Activated CD4-positive, alpha-beta memory T cell treated with anti-CD3 and anti-CD28 coated beads for 36 hours (primary cell): ENCODE data around the gene PHKA2. TPM values are rescaled to one million over a fixed set of nuclear protein-coding genes. Genes with fewer than 3 reads are reported as not detected.

Experiments
- CTCF ChIA-PET: fragments of 350-600 bp; sonication (Branson Sonifier 250); formaldehyde crosslinking; loops from one replicate; lab custom pipeline; 2021; ENCODE audit warnings: antibody characterized with exemption, inconsistent platforms; lab: Charles Lee
- POLR2A ChIA-PET: fragments of 350-600 bp; sonication (Branson Sonifier 250); formaldehyde crosslinking; loops from one replicate; lab custom pipeline; 2021; ENCODE audit warnings: antibody characterized with exemption; lab: Charles Lee
- DNase-seq: peaks from one replicate; pipeline ENCODE4 v3.0.0-alpha.2; 2020
- H3K27ac Mint-ChIP-seq: one replicate; pipeline ENCODE4 v1.8.0; 2021; ENCODE audit warnings: mixed read lengths
- H3K27me3 Mint-ChIP-seq: one replicate; pipeline ENCODE4 v1.8.0; 2021; ENCODE audit warnings: mixed read lengths
- H3K36me3 Mint-ChIP-seq: one replicate; pipeline ENCODE4 v1.8.0; 2021; ENCODE audit warnings: mixed read lengths
- H3K4me1 Mint-ChIP-seq: one replicate; pipeline ENCODE4 v1.8.0; 2021; ENCODE audit warnings: low read depth, mixed read lengths
- H3K4me3 Mint-ChIP-seq: one replicate; pipeline ENCODE4 v1.8.0; 2021; ENCODE audit warnings: mild to moderate bottlenecking, mixed read lengths
- H3K9me3 Mint-ChIP-seq: one replicate; pipeline ENCODE4 v1.8.0; 2021; ENCODE audit warnings: mixed read lengths
- intact Hi-C: fragments of 100-400 bp; cut with micrococcal nuclease; formaldehyde crosslinking; loops from one replicate; pipeline ENCODE4 v1.15.1; 2023
- total RNA-seq, 2 experiments: library from RNA; stranded (reverse); gene quantifications; one replicate each; pipeline ENCODE4 v1.2.3, GENCODE V29; 2021

Gene PHKA2
- total RNA-seq, 2 experiments from 2014 or later, result 22.7 to 23.6 TPM

DNA sequence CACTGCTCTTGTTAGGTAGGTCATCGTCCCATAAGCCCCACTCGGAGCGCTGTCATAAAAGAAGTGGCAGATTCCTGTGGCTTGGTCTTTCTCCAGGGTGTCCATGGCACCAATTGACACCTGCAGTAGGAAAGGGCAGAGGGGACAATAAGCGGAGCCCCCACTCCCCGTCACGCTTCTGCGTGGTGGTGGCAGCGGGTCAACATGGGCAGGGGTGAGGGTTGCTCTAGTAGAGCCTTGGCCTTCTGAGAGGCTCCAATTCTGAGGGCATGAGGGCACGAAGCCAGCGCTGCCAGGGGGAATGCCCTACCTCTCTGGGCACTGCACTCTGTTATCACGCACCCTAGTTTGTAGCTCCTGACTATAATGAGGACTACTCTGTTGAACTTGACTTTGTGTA, 90.4 kb downstream of the PHKA2 start:
- POLR2A ChIA-PET, result no interaction called here
- Mint-ChIP-seq H3K9me3 (no peaks in the 10 kb centered on the region), H3K4me3 (no peak overlapping the region), H3K27me3 (no peaks in the 10 kb centered on the region), H3K27ac (no peak overlapping the region), H3K36me3 (no peaks in the 10 kb centered on the region), H3K4me1 (no peaks in the 10 kb centered on the region)
- intact Hi-C loops, result no loop called here
- no peak for DNase-seq
- CTCF ChIA-PET, result no interaction called here

DNA sequence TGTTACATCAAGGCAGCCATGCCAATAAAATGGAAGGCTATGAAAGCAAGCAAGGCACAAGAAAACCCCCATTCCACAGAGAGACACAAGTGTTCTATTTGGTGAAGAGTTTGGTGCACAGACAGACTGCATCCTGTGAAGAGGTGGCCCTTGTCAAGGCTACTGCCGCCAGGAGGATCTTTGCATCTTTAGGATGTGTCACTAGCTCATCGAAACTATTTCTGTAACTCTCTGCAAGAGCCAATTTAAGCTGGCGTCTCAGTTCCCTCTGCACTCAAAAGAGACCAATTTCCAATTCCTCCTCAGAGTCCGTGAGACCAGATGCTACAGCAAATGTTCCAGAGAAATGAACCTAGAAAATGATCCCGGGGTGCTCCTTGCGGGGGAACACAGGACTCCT, 91.0 kb downstream of the PHKA2 start:
- H3K9me3 Mint-ChIP-seq, result no peaks in the 10 kb centered on the region
- H3K36me3 Mint-ChIP-seq, result no peaks in the 10 kb centered on the region
- intact Hi-C loops, result no loop called here
- H3K27ac Mint-ChIP-seq, result no peak overlapping the region
- H3K4me1 Mint-ChIP-seq, result no peaks in the 10 kb centered on the region
- CTCF ChIA-PET, result no interaction called here
- H3K4me3 Mint-ChIP-seq, result no peak overlapping the region
- no peak for DNase-seq
- POLR2A ChIA-PET, result no interaction called here
- no peaks in the 10 kb centered on the region for H3K27me3 Mint-ChIP-seq

DNA sequence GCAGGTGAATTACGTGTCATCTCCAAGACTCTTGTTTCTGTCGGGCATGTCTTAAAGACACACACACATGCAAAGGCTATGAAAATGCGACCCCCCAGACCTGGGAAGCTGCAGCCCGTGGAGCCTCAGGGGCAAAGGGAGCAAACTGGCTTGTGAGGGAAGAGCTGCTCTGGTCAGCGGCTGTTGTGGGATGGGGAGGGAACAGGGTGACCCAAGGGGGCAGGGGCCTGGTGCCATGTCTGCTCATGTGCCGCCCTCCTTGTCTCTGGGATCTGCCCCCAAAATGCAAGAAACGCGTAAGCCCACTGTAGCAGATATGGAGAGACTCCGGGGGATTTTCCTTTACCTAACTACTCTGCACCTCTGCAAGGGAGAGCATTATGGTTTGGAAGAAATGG, 92.4 kb downstream of the PHKA2 start:
- H3K4me3 Mint-ChIP-seq, result no peak overlapping the region
- H3K27me3 Mint-ChIP-seq, result no peaks in the 10 kb centered on the region
- H3K27ac Mint-ChIP-seq, result no peak overlapping the region
- POLR2A ChIA-PET, result no interaction called here
- peaks cover 5% of the 10 kb centered on the region for H3K4me1 Mint-ChIP-seq
- H3K36me3 Mint-ChIP-seq, result no peaks in the 10 kb centered on the region
- no peaks in the 10 kb centered on the region for H3K9me3 Mint-ChIP-seq
- no peak for DNase-seq
- CTCF ChIA-PET, result no interaction called here
- intact Hi-C loops, result no loop called here

GRCh38 chrX:18890724-18891547, 93.0 kb downstream of the PHKA2 start:
- no peak for DNase-seq
- ChIA-PET POLR2A (no interaction called here), CTCF (no interaction called here)
- Mint-ChIP-seq H3K4me1 (peaks cover 11% of the 10 kb centered on the region), H3K4me3 (no peak overlapping the region), H3K27ac (no peak overlapping the region), H3K27me3 (no peaks in the 10 kb centered on the region), H3K9me3 (no peaks in the 10 kb centered on the region), H3K36me3 (no peaks in the 10 kb centered on the region)
- intact Hi-C loops, result no loop called here

DNA sequence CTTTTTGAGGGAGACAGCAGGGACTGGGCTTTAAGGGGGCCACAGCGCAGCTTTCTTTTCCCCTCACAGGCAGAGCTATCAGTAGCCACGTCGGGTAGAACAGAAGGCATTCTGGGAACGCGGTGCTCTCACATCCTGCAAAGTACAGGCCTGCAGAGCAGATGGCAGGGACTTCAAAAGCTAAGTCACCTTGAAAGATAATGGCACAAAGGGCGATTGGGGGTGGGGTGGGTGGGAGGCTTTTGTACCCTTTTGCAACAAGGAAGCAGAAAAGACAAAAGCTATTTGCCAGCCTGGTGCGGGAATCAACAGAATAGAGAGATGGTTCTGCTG, 93.9 kb downstream of the PHKA2 start:
- POLR2A ChIA-PET, result no interaction called here
- intact Hi-C loops, result no loop called here
- DNase-seq, result no peak
- CTCF ChIA-PET, result no interaction called here
- Mint-ChIP-seq H3K4me3 (no peak overlapping the region), H3K36me3 (no peaks in the 10 kb centered on the region), H3K27ac (no peak overlapping the region), H3K9me3 (no peaks in the 10 kb centered on the region), H3K4me1 (peaks cover 20% of the 10 kb centered on the region), H3K27me3 (no peaks in the 10 kb centered on the region)

DNA sequence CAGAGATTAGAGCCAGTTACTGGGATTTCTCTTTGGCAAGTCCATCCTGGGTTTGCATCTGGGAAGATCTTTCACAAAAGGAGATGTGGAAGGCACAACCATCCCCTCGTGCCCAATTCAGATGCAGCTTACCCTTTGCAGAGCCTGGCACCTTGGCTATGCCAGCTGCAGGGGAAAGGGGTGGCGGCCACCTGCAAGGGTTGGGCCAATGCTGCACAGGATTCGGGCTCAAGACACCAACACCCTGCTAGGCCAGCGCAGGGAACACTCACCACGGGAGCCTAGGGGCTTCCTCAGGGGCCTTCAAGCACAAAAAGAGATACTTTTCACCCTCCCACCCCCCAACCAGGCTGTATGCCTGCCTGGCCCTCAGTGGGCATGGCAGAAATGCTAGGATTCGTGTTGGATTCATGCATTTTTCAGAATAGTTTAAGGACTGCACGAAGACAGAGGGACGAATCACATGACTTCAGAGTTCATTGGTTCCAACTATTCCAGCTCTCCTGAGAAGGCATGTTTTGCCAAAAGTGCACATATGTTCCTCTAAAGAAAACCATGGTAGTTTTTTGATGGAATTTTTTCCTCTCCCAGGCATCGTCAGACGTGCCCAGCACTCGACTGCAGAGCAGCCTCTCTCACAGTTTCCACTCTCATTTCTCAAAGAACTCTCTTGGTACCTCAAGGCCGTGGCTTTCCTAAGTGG, 94.4 kb downstream of the PHKA2 start:
- POLR2A ChIA-PET, result no interaction called here
- CTCF ChIA-PET, result no interaction called here
- Mint-ChIP-seq H3K4me3 (no peak overlapping the region), H3K9me3 (no peaks in the 10 kb centered on the region), H3K4me1 (peaks cover 20% of the 10 kb centered on the region), H3K36me3 (no peaks in the 10 kb centered on the region), H3K27ac (no peak overlapping the region), H3K27me3 (no peaks in the 10 kb centered on the region)
- intact Hi-C loops, result loop anchor here (5.0 kb wide), 2 partner anchors 217 to 462 kb away; partner anchors contain the start of genes CDKL5 and RS1
- DNase-seq, result no peak

GRCh38 chrX:18888281-18888680, 95.6 kb downstream of the PHKA2 start:
- Mint-ChIP-seq H3K9me3 (no peaks in the 10 kb centered on the region), H3K27ac (no peak overlapping the region), H3K27me3 (no peaks in the 10 kb centered on the region), H3K36me3 (no peaks in the 10 kb centered on the region), H3K4me3 (no peak overlapping the region), H3K4me1 (peaks cover 20% of the 10 kb centered on the region)
- no peak for DNase-seq
- intact Hi-C loops, result loop anchor here (5.0 kb wide), 2 partner anchors 216 to 461 kb away; partner anchors contain the start of genes CDKL5 and RS1
- CTCF ChIA-PET, result no interaction called here
- POLR2A ChIA-PET, result no interaction called here

DNA sequence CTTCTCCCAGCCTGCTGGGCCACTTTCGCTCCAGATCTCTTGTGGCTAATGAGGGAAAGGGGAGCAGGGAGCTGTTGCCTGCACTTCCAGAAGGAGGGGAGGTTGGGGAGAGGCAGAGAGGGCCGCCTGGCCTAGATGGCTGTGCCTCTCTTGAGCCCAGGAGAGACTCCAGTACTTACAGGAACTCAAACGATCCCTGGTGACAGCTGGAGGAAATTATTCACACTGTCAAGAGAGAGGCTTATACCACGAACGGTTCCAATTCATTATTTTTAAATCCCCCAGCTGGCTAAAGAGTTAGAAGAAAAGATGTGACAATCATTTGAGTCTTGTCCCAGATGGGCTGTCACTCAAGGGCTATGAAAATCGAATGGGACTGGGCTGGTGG, 96.1 kb downstream of the PHKA2 start:
- Mint-ChIP-seq H3K9me3 (no peaks in the 10 kb centered on the region), H3K36me3 (no peaks in the 10 kb centered on the region), H3K4me3 (no peak overlapping the region), H3K4me1 (peaks cover 20% of the 10 kb centered on the region), H3K27me3 (no peaks in the 10 kb centered on the region), H3K27ac (no peak overlapping the region)
- ChIA-PET POLR2A (no interaction called here), CTCF (interaction anchor here (1.4 kb wide), 1 partner anchor 446 kb away, joined by 5 read pairs; no protein-coding TSS in a partner anchor)
- no peak for DNase-seq
- intact Hi-C loops, result loop anchor here (5.0 kb wide), 2 partner anchors 216 to 461 kb away; partner anchors contain the start of genes CDKL5 and RS1

- ChIA-PET POLR2A (no interaction called here), CTCF (interaction anchor here (0.5 to 1.4 kb wide), 4 partner anchors 14 to 446 kb away, joined by 3 to 5 read pairs (median 3); no protein-coding TSS in a partner anchor)
- DNase-seq, result no peak
- intact Hi-C loops, result loop anchor here (5.0 kb wide), 2 partner anchors 215 to 460 kb away; partner anchors contain the start of genes CDKL5 and RS1
- H3K27me3 Mint-ChIP-seq, result no peaks in the 10 kb centered on the region
- no peaks in the 10 kb centered on the region for H3K36me3 Mint-ChIP-seq
- H3K4me1 Mint-ChIP-seq, result peaks cover 20% of the 10 kb centered on the region
- H3K27ac Mint-ChIP-seq, result no peak overlapping the region
- H3K9me3 Mint-ChIP-seq, result no peaks in the 10 kb centered on the region
- H3K4me3 Mint-ChIP-seq, result peak overlapping the region; percentile 81
Observed at GRCh38 chrX:18887177-18887824, 96.6 kb downstream of the PHKA2 start.

GRCh38 chrX:18886344-18887161, 97.4 kb downstream of the PHKA2 start:
- ChIA-PET POLR2A (interaction anchor here (0.7 kb wide), 1 partner anchor 10 kb away, joined by 3 read pairs; no protein-coding TSS in a partner anchor), CTCF (interaction anchor here (0.5 to 1.4 kb wide), 5 partner anchors 11 to 447 kb away, joined by 3 to 5 read pairs (median 3); no protein-coding TSS in a partner anchor)
- H3K27ac Mint-ChIP-seq, result peak overlapping the region; percentile 89
- peak overlapping the region; percentile 81 for H3K4me3 Mint-ChIP-seq
- H3K27me3 Mint-ChIP-seq, result no peaks in the 10 kb centered on the region
- H3K36me3 Mint-ChIP-seq, result no peaks in the 10 kb centered on the region
- no peaks in the 10 kb centered on the region for H3K9me3 Mint-ChIP-seq
- peak; percentile 70 for DNase-seq
- H3K4me1 Mint-ChIP-seq, result peaks cover 20% of the 10 kb centered on the region
- intact Hi-C loops, result loop anchor here (5.0 kb wide), 2 partner anchors 214 to 459 kb away; partner anchors contain the start of genes CDKL5 and RS1

GRCh38 chrX:18886005-18886343, 97.9 kb downstream of the PHKA2 start:
- Mint-ChIP-seq H3K36me3 (no peaks in the 10 kb centered on the region), H3K27ac (peak overlapping the region; percentile 89), H3K27me3 (no peaks in the 10 kb centered on the region), H3K4me1 (peaks cover 20% of the 10 kb centered on the region), H3K4me3 (peak overlapping the region; percentile 81), H3K9me3 (no peaks in the 10 kb centered on the region)
- intact Hi-C loops, result loop anchor here (5.0 kb wide), 2 partner anchors 214 to 459 kb away; partner anchors contain the start of genes CDKL5 and RS1
- DNase-seq, result no peak
- CTCF ChIA-PET, result interaction anchor here (0.9 kb wide), 2 partner anchors 10 to 13 kb away, joined by 3 read pairs; no protein-coding TSS in a partner anchor
- POLR2A ChIA-PET, result interaction anchor here (0.7 kb wide), 1 partner anchor 9 kb away, joined by 3 read pairs; no protein-coding TSS in a partner anchor
